GM19035 (cell line): ENCODE results near the gene VPS11.
A peak's percentile ranks its signal among the peaks of the same experiment; 100 is the strongest.
"Not testable (repeated sequence)": the region's sequence is repeated elsewhere in the genome, so short reads cannot be mapped to it uniquely, and the experiment has no call there.

ENCODE experiments used
- ATAC-seq: cut with Tn5 transposase; IDR thresholded peaks from one replicate; pipeline ENCODE4 v1.9.1; 2021; ENCODE audit not compliant: unreplicated experiment

Gene VPS11

DNA sequence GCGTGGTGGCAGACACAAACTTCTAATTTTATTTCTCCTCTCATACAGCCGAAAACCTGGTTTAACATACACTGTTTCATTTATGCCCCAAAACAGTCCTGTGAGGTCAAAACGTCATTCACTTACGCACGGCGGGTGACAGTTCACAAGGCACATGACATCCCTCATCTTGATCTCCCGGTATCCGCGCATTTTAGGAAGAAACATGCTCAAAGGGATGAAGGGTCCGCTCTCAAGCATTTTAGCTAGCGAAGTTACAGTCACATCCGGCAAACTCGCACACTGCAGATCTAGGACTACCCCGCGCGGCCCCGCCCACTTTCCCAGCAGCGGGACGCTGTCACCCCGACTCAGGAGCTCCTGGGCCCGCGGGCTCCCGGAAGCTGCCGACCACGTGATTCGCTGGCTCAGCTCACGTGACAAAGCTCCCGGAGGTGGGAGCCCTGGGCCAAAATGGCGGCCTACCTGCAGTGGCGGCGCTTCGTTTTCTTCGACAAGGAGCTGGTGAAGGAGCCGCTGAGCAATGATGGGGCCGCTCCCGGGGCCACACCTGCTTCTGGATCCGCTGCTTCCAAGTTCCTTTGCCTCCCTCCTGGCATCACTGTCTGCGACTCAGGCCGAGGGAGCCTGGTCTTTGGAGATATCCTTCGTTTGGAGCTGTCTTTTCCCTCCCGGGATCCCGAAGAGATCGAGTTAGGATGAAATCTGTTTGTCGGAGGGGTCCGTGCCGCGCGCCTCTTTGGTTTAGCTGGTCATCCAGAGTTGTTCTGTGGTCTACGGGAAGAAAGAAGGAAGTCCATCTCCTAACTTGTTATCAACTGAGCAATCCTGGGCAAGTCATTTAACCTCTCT, at the start of gene VPS11:
Gene VPS11 (plus strand): TSS at position 448 of the 852 bp plus-strand sequence. CDS start 6 bp downstream, at position 454.
- ATAC-seq, result peak; percentile 90

DNA sequence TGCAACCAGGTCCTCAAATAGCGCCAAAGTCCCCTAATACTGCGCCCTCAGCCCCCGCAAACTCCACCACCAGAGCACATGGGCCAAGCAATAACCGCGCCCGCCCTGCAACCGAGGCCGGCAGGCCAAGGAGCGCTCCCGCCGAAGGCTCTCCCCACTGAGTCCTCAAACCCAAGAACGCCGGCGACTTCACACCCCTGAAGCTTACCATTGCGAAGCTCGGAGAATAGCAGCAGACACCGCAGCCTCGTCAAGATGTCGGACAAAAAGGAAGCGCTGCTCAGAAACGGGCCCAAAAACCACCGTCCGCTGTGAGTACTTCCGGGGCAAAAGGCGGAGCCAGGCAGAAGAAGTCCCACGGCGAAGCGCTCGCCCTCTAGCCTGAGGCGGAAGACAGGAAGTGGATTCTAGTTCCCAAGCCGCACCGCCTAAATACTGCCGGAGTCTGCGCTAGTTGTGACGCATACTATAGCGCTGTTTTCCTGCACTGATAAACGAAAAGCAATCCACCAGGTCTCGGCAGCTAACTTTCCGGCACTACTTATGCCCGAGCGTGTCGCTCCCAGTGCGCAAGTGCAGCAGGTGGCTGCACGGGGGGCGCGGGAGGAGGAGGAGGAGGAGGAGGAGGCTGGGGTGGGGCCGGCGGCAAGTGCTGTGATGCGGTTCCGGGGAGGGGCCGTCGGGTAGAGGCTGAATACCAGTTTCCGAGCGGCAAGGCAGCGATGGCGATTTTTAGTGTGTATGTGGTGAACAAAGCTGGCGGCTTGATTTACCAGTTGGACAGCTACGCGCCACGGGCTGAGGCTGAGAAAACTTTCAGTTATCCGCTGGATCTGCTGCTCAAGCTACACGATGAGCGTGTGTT, 49.3 kb upstream of the VPS11 start, which contains the start of the genes RPS25 and TRAPPC4:
Gene RPS25 (minus strand): TSS at position 270 of the 865 bp plus-strand sequence. CDS start 59 bp downstream, at position 211.
Gene TRAPPC4 (plus strand): TSS at position 693 of the 865 bp plus-strand sequence. CDS start 30 bp downstream, at position 723.
- peak; percentile 90 for ATAC-seq

DNA sequence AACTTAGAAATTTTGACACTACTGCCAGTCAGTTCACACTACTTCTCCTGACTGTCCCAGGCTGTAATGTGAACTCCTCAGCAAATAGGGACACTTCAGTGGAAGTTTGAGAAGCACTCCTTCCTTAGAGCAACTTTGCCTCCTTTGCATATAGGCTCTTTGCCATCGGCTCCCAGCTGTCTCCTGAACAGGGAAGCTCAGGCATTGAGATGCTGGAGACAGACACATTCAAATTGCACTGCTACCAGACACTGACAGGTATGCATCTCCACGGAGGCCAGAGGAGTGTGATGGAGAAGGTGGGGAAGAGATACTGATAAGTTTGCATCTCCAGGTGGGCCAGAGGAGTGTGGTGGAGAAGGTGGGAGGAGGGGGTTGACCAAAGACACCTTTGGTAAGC, 47.6 kb upstream of the VPS11 start:
- ATAC-seq, result no peak

DNA sequence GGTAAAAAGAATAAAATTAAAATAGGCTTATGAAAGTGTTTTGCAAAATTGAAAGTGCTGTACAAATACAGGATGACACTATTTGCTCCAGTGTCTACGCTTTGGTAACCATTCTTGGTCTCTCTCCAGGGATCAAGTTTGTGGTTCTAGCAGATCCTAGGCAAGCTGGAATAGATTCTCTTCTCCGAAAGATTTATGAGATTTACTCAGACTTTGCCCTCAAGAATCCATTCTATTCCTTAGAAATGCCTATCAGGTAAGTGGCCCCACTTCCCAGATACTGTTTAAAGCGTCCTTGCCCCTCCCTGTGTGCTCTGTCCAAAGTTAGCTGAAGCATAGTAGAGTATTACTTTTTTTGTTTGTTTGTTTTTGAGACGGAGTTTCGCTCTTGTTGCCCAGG, 46.0 kb upstream of the VPS11 start:
- ATAC-seq, result no peak

DNA sequence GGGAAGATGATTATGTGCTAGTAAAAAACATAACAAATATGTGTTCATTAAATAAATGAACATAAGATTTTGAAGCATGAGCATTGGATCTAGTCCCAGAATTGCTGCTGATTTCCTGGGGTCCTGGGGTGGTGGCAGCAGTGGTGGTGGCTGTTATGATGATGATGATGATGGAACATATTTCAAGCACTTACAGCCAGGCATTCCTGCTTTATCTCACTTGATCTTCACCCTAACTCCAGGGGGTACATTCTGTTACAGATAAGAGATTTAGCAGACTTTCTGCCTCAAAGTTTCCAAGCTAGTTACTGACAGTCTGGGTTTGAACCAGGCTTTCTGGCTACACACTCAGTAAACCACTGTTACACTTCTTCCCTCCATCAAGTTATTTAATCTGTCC, 43.9 kb upstream of the VPS11 start:
- no peak for ATAC-seq

DNA sequence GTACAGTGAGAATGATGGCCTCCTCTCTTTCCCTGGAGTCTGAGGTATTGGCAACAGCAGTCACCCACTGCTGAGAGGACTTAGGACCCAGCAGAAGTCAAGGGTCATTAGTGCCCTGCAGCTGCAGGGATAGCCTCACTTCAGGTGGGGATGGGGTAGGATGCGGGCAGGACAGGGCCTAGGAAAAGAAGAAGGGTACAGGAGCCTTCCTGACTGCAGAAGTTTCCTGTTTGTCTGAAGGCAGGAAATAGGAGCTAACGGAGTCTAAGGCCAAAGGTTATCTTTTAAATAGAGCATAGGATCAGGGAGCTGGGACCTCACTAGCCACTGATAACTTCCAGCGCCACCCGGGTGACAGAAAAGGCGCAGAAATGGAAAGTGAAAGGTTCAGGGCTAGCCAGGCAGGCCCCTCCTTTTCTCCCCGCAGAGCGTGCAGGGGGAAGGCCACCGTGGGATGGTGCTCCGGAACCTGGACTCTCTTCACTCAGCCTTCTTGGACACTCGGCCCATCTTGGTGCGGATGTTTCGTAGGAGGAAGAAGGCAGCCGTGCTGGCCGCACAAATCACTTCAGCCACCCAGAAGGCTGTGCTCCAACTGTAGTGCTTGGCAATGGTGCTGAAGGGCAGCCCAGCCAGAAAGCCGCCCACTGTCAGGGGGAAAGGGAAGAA, 43.1 kb upstream of the VPS11 start:
- no peak for ATAC-seq

DNA sequence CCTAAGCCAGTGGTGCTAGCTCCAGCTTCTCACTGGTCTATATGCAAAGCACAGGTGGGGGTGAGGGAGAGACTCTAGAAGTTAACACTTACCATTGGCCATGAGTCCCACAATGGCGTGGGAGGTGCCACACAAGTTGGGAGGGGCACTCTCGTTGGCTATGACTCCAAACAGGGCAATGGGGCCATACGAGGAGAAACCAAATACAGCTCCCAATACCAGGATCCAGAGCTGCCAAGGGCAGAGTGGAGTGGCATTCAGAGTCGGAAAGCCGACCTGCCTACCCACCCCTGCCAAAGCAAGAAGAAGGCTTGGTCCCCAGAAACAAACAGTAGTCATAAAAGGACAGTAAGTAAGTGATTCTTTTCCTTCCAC, 42.5 kb upstream of the VPS11 start:
- ATAC-seq, result no peak

DNA sequence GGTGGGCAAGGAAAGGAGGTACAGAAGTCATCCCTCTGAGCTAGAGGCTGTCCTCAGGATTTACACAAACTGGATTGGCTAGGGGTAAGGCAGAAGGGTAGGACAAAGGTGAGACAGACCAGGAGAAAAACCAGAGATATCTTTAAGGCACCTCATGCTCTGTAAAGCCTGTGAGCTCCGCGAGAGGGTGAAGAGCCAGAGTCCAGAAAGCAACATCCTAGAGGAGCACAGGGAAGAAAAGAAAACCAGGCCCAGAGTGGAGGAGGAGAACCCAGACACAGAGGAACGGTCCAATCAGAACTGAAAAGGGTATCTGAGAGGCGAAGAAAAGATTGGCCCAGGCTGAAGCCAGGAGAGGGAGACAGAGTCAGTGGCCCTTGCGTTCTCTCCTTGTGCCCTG, 42.1 kb upstream of the VPS11 start:
- no peak for ATAC-seq

DNA sequence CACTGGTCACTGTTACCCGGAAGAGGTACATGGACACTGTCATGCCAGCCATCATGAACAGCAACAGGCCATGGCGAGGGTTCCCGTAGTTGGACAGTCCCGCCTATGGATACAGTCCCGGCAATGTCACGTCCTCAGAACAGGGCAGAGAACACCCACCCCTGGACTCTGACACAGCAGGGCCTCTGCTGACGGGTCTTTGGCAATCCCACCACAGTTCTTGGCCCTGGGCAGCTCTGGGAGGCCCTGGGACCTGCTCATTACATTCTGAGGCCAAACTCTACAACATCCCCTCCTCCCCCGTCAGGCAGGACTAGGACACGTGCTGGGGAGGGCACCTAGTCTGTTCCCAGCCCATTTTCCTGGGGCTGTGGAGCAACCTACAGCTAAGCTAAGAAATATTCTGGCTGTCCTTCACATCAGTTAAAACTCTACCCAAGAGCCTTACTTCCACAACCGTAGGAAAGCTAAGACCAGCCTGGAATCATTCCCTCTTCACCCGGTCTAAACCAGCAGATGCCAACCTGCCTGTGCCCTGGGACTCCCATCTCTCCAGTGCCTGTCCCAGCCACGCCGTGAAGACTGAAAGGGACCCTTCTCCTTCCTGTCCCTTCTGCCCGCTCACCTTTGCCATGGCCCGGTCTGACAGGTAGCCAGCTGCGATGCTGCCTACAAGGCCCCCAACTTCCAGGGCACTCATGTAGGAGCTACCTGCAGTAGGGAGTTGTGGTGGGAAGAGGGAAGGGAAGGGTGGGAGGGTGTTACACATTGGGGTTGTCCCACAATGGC, 41.4 kb upstream of the VPS11 start:
- ATAC-seq, result no peak

DNA sequence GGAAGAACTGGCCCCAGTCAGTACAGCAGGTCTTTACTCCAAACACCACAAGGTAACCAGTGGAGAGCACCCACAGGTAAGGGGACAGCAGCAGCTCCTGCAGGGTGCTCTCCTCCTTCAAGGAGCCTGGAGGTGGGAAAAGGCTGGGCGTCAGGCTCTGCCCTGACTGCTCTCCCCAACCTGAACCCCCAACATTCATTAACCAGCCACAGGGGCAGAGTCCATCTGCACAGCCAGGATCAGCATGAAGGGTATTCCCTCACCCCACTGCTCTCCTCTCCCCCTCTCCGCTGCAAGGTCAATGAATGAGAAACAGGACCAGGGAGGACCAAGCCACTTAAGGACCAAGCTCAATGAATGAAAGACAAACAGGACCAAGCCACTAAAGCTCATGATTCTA, 40.6 kb upstream of the VPS11 start:
- ATAC-seq, result no peak

DNA sequence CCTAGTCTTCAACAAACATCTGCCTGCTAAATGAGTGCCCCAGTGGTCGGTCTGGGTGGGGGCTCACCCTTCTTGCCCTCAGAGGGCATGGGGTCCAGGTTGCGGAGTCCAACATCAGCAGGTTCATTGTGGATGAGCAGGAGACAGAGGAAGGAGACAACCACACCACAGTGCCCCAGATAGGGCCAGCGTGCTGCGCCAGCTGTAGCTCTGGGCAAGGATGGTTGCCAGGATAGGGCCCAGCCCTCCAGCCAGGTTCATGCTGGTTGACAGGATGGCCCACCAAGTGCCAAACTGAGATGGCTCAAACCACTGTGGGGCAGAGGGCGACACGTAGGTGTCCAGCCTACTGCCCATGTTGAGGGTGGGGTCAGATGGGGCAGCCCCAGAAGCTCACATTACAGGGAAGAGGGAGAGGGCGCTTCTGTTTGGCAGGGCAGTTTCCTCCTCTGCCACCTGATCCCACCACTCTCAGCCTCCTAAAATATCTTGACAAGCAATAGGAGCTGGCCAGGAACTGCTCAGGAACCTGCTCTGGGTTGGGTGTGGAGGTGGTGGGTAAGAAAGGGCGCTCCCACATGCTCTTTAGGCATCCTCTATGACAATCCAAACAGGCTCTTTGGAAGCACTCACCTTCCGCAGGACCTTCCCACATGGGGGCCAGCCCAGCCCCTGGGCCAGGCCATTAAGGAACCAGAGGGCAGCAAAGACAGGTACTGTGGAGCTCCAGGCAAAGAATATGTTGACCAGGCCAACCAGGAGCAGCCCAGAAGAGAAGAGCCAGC, 39.9 kb upstream of the VPS11 start:
- no peak for ATAC-seq

DNA sequence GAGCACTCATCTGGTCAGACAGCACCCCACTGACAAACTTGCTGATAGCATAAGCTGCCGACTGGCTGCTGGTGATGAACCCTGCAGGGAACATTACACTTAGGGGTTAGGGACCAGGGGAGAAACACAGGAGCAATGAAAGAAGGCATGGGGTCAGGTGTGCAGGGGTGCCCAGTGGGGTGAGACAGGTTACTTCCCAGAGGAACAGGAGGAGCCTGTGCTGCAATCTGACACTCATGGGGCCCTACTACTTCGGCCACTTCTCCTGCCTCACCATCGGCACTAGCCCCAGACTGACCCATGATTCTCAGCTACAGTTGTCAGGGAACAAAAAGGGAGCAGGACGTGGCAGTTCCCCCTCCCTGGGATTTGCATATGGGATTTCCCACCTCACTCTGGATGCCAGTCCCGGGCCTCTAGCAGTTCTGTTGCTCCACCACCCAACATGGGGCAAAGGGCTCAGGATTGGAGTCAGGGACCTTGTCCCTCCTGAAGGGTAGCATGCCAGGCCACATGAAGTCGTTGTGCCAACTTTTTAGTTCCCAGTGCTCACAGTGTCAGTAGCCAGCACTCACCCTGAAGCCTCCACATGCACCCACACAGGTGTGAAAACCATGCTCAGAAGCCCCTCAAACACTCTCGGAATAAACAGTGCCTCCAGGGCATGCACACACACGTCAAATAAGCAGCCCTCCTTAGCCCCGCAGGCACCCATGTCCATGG, 39.1 kb upstream of the VPS11 start:
- ATAC-seq, result no peak

DNA sequence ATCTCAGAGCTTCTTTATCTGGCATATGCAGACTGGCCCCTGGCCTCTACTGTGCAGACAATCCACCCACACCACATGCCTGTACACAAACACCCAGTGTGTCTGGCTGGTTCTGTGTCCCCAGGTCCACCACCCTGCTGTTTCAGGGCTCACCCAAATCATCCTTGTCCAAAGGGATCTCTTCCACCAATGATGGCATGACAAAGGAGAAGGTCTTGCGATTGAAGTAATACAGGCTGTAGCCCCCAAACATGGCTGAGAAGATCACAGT, 38.6 kb upstream of the VPS11 start:
- ATAC-seq, result no peak

DNA sequence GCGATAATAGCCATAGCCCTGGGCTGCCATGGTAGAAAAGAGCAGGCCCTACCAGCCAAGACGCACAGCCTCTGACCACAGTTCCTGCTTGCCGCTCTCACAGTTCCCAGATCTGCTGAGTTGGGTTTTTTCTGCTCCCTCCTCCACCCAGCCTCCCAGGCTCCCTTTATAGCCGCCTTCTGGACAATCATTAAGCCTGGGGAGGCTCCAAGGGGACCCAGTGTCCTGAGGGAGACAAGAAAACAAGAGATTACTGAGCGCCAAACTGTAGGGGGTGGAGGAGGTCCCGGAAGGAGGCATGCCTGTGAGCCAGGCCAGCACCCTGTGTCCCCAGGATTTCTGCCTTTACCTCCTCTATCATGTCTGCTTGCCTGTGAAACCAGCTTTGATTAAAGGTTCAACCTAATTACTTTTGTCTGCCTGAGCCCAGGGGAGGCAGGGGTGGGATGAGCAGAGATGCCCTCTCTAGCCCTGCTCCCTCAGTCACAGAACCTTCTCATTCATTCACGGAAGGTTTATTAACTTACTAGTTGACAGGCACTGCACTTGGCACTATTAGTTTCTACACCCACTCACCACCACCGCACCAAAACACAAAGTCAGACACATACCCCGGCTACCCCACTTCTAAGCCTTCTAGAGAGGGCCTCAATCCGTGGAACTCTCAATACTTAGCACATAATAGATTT, 38.1 kb upstream of the VPS11 start:
- peak; percentile 5 for ATAC-seq

DNA sequence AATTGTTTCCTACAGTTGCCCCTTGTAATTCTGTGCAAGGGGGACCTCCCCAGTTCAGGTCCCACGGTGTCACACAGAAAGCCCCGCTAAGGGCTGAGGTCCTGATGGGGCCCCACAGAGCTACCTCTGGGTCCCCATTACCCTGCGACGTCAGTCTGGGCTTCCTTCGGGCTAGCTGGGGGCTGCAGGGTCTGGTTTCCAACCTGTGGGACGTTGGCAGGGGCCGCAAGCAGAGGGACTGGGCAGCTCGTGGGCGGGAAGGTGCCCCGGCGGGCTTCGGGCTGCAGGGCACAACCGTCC, 37.6 kb upstream of the VPS11 start:
- peak; percentile 18 for ATAC-seq

DNA sequence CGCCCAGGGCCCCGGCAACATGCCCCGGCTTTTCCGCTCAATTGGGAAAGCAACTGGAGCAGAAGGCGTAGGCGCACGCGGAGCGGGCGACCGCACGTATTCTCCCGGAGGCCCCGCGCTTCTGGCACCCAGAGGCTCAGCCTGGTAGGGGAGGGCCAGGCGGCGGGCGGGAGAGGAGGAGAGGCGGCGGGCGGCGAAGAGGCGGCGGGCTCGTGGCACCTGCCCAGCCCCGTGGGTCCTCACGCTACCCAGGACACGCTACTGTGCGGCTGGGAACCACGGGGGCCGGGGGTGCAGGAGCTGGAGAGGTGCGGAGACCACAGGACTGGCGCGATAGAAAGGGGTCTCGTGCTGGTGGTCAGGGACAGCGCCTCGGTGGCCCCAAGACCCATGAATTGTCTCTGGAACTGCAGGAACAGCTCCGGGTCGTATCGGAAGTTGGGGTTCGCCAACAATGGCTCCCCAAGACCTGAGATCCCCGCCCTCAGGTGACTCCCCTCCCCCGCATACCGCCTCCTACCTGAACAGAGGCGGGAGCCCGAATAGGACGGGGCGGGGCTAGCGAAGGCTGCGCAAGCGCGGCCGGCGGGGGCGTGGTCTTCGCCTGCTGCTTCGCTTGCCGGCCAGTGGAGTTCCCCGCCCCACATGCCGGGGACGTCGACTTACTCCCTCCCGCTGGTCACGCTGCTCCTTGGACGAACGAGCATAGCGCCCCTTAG, 37.1 kb upstream of the VPS11 start, which contains the start of gene SLC37A4:
Gene SLC37A4 (minus strand): TSS at position 549 of the 719 bp plus-strand sequence.
- peak; percentile 95 for ATAC-seq

DNA sequence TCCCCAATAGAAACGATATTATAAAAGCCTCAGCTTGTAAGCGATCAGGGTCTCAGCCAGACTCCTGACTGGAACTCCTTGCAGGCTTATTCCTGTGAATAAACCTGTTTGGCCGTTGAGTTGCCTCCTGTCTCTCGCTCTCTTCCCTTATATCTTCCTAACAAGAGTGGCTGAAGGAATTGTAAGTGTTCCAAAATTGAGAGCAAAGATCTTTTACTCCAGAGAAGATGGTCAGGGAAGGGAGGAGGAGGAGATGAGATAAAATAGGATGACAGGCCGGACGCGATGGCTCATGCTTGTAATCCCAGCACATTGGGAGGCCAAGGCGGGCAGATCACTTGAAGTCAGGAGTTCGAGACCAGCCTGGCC, 35.7 kb upstream of the VPS11 start:
- no peak for ATAC-seq

DNA sequence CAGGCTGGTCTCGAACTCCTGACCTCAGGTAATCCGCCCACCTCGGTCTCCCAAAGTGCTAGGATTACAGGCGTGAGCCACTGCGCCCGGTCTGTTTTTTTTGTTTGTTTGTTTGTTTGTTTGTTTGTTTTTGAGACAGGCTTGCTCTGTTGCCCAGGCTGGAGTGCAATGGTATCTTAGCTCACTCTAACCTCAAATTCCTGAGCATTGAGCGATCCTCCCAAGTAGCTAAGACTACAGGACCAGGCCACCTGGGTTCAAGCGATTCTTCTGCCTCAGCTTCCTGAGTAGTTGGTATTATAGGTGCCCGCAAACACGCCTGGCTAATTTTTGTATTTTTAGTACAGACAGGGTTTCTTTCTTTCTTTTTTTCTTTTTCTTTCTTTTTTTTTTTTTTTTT, 34.2 kb upstream of the VPS11 start:
- ATAC-seq, result not testable (repeated sequence)
